A549 (cell line): ENCODE measurements around the gene SHANK1.

Source experiments
- CHD2 ChIP-seq: fragments of 150-350 bp; IDR thresholded peaks from 2 replicates; pipeline ENCODE4 v1.6.1; 2014; ENCODE audit warnings: low read length; ENCODE audit not compliant: partially characterized antibody
- CTCF ChIP-seq: fragments of >200 bp; sonication (Bioruptor Twin); formaldehyde crosslinking; IDR thresholded peaks from 3 replicates; pipeline ENCODE4 v1.5.1; 2016
- EP300 ChIP-seq, 2 experiments: fragments of >200 bp; sonication (Bioruptor Twin); formaldehyde crosslinking; IDR thresholded peaks; 2 replicates in 1 of 2; 3 replicates in 1 of 2; pipeline ENCODE4 v1.6.1; 2016 to 2017
- ESRRA ChIP-seq: fragments of 150-350 bp; IDR thresholded peaks from 2 replicates; pipeline ENCODE4 v1.6.1; 2014; ENCODE audit warnings: mild to moderate bottlenecking, low read length, borderline replicate concordance
- HDAC2 ChIP-seq: fragments of 200-600 bp; sonication (generic); IDR thresholded peaks from 2 replicates; pipeline ENCODE4 v1.6.1; 2016
- JUN ChIP-seq, 2 experiments: fragments of >200 bp; sonication (Bioruptor Twin); formaldehyde crosslinking; IDR thresholded peaks; 2 replicates in 1 of 2; 3 replicates in 1 of 2; pipeline ENCODE4 v1.6.1; 2016 to 2017
- POLR2A ChIP-seq: IDR thresholded peaks from 2 replicates; pipeline ENCODE4 v1.6.1; 2012; ENCODE audit warnings: mild to moderate bottlenecking, low read length
- POLR2AphosphoS2 ChIP-seq: conservative IDR thresholded peaks from 2 replicates; pipeline ENCODE4 v1.6.1; 2012; ENCODE audit warnings: low read length, improper control_type of control experiment, inconsistent platforms
- SMC3 ChIP-seq: fragments of >200 bp; sonication (Bioruptor Twin); formaldehyde crosslinking; IDR thresholded peaks from 3 replicates; pipeline ENCODE4 v1.6.1; 2018; ENCODE audit warnings: inconsistent platforms
- TFCP2L1 ChIP-seq: fragments of 250-450 bp; sonication (Bioruptor Pico); IDR thresholded peaks from 2 replicates; pipeline ENCODE4 v1.5.0; 2021; ENCODE audit warnings: mild to moderate bottlenecking
- TF ChIP-seq, protein P1 (sequence below): fragments of >200 bp; sonication (Bioruptor Twin); formaldehyde crosslinking; IDR thresholded peaks from 3 replicates; pipeline ENCODE4 v1.6.1; 2016

DNA sequence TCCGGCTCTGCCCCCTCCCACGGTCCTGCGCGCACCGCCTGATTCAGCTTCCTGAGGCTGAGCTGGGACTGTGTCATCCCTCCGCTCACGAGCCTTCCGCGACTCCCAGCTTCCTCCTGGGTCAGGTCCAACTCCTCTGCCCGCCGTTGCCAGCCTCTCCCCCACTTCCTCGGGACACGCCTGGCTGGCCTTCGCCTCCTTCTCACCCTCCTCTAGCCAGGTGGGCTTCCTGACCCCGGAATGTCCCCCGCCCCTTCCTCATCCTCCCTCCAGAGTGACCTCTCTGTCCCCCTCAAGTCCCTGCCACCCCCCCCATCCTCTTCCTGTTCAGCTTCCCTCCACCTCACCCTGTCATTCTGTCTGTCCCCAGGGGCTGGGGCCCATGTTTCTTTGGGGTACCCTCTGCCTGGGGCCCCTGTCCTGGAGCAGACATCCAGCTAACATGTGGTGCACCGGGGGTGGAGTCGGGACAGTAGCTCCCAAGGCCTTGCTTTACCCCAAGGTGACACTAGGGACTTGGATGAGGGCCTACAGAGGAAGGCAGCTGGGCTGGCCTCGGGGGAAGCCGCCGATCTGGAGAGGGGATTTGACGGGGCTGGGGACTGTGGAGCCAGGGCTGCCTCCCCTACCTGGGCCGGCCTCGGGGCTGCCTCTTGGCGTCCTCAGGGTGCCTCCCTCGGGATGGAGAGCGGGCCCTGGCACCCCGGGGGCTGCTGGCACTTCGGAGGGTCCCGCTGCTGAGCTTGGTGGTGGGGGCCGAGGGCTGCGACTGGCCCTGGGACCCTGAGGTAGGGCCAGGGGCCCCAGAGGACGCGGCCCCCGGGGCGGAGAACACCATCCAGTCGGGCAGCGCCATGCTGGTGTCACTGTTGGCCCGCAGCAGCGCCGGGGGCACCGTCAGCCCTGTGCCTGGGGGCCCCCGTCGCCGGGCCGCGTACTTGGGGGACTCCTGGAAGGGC lies 16.5 kb downstream of the SHANK1 start:
- no peak for TF ChIP-seq POLR2A
- TF ChIP-seq POLR2AphosphoS2: no peak
- TF ChIP-seq JUN (IDR thresholded peaks at IDR 0.05): no peak
- no peak for TF ChIP-seq CTCF
- no peak for TF ChIP-seq EP300 (IDR thresholded peaks at IDR 0.05)
- no peak for TF ChIP-seq TFCP2L1 (CRISPR knock-in tag)
- no peak for TF ChIP-seq SMC3
- TF ChIP-seq ESRRA: no peak
- TF ChIP-seq CHD2: no peak
- TF ChIP-seq, protein P1, sequence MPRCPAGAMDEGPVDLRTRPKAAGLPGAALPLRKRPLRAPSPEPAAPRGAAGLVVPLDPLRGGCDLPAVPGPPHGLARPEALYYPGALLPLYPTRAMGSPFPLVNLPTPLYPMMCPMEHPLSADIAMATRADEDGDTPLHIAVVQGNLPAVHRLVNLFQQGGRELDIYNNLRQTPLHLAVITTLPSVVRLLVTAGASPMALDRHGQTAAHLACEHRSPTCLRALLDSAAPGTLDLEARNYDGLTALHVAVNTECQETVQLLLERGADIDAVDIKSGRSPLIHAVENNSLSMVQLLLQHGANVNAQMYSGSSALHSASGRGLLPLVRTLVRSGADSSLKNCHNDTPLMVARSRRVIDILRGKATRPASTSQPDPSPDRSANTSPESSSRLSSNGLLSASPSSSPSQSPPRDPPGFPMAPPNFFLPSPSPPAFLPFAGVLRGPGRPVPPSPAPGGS: no peak
- no peak for TF ChIP-seq HDAC2
